HG03575 (cell line): Measurements from ENCODE around the gene WDR83.
"Not testable (repeated sequence)": the region's sequence is repeated elsewhere in the genome, so short reads cannot be mapped to it uniquely, and the experiment has no call there.

Source experiments
- ATAC-seq: cut with Tn5 transposase; IDR thresholded peaks from one replicate; pipeline ENCODE4 v1.9.1; 2021; ENCODE audit not compliant: unreplicated experiment, insufficient number of reproducible peaks, low FRiP score; ENCODE audit errors: extremely low read depth

The WDR83 gene

DNA sequence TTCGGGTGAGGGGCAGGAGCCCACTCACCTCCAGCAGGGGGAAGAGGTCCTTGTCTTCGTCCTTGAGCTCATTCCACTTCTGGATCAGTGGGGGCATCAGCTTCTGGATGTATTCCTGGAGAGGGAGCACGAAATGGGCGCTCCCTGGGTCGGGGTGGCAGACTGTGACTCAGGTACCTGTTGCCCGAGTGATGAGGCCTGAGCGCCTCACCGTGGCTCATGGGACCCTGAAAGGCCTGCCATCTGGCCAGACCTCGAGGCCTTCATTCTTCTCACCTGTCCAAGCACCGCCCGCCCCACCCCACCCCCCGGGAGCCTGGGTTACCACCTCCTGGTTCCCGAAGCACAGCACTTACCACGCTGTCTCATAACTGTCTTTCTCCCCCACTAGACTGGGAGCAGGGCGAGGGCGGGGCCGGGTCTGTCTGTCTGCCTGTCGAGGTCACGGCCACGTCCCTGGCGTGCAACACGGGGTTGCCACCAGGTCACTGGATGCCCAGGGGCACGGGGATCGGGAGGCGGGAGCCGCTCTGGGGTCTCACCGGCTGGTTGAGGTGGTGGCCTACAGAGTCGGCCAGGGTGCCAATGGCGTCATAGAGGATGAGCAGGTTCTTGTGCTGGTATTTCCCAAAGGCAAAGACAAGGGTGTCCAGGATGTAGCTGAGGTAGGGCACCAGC, 39.2 kb downstream of the WDR83 start:
- no peak for ATAC-seq

- no peak for ATAC-seq
These were observed 39.7 kb downstream of the WDR83 start for GRCh38 chr19:12706332-12706718.

GRCh38 chr19:12708641-12709040, 42.0 kb downstream of the WDR83 start:
- ATAC-seq, result no peak

- no peak for ATAC-seq
These were observed 44.6 kb downstream of the WDR83 start for GRCh38 chr19:12711187-12711586.

DNA sequence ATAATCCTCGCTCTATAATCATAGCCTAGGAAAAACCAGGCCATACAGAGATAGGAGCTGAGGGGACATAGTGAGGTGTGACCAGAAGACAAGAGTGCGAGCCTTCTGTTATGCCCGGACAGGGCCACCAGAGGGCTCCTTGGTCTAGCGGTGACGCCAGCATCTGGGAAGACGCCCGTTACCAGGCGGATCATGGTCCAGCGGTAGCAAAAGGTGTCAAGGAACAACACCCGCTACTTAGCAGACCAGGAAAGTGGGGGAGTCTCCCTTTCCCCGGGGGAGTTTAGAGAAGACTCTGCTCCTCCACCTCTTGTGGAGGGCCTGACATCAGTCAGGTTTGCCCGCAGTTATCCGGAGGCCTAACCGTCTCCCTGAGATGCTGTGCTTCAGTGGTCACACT, 45.5 kb downstream of the WDR83 start:
- ATAC-seq, result not testable (repeated sequence)

DNA sequence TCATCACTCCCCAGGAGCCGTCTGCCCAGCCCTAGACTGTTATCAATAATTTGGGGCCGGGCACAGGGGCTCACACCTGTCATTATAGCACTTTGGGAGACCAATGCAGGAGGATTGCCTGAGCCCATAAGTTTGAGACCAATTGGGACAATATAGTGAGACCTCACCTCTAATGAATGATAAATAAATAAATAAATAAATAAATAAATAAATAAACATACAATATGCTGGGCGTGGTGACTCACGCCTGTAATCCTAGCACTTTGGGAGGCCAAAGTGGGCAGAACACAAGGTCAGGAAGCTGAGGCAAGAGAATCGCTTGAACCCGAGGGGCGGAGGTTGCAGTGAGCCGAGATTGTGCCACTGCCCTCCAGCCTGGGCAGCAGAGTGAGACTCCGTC, 46.7 kb downstream of the WDR83 start:
- not testable (repeated sequence) for ATAC-seq

DNA sequence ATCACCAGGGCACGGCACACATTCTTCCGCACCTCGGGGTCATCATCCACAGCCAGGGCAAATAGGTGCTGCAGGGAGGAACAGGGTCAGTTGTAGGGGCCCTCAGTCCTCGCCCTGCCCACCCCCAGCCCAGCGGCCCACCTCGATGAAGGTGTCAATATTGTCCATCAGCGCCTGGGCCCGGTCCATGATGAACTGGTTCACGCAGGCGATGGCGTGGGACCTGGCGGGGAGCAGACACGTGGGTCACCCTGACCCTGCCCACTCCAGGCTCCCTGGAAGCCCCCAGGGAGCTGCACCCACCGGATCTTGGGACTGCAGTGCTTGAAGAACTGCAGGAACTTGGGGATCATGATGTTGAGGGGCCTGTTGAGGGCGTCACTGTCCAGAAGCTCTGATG, 48.5 kb downstream of the WDR83 start:
- no peak for ATAC-seq

DNA sequence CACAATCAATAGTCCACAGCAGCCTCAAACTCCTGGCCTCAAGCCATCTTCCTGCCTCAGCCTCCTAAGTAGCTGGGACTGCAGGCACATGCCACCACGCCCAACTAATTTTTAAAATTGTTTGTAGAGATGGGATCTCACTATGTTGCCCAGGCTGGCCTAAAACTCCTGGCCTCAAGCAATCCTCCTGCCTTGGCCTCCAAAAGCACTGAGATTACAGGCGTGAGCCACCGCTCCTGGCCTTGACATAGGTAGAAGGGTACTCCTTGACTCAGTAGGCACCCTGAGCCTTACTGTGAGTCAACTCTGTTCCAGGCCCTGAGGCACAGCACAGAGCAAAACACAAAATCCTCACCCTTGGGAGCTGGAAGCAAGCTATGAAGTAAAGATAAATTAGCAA, 49.3 kb downstream of the WDR83 start:
- ATAC-seq, result no peak

GRCh38 chr19:12720296-12720695, 53.7 kb downstream of the WDR83 start:
- no peak for ATAC-seq

DNA sequence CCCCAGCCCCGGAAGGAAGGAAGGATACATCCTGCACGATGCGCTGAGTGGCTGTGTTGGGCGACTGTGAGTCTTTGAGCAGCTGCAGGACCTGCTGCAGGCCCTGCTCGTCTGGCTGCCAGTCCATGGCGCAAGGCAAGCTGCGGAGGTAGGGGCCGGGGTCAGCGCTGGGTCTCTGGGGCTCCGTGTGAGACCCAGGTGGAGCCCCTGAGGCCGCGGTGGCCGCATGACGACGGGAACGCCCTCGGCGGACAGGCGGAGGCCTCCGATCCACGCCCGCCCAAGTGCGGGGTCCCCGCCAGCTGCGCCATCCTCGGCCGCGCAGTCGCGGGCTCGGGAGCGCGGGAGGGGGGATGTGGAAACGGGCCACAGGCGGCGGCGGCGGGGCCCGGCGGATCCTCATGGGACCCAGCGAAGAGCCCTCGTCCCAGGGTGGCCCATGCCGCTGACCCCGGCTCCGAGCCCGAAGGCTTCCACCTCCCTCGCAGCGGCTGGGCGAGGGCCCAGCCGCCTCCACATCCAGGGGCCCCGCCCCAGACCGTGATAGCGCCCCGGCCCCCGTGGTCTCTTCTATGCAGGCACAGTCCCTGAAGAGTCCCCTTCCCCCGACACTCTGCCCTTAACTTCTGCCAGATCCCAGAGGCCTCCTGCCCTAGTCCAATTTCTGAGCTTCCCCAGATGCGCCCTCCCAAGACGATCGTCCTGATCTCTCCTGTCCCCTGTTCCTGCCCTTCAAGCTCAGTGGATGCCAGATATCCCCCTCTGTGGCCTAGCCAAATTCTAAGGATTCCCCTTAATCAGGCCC, 54.4 kb downstream of the WDR83 start:
- no peak for ATAC-seq

GRCh38 chr19:12721656-12722565, 55.3 kb downstream of the WDR83 start:
- no peak for ATAC-seq

DNA sequence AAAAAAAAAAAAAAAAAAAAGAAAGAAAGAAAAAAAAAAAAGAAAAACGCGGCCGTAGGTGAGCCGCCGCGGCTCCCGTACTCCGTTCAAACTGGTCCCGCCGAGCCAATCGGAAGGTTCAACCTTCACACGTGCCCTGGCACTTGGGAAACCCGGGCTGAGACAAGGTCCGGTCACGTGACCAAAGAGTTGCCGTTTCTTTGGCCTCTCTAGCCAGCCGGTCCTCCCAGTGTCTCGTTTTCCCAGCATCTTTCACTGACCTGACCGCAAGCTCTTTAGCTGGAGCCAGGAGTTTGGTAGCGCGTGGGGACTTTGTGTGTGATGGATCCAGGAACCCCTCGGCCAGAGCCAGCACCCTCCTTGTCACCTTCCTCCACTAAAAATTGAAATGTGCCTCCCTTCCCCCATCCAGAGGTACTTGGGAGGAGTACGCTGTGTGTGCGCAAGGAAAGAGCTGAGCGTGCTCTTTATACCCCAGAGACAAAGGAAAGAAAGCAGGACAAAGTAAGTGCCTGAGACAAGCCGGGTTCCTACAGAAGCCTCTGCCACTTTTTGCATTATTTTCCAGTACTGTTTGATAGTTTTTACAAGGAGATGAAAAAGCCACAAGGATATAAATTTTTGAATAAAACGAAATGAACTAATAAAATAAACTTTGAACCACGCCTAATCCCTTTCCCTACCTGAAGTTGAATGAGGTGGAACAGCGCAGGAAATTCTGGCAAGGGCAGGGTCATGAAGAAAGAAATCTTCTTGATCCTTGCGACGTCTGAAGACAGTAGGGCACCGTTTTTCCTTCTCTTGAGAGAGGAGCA, 56.2 kb downstream of the WDR83 start:
- peak; percentile 60 for ATAC-seq

DNA sequence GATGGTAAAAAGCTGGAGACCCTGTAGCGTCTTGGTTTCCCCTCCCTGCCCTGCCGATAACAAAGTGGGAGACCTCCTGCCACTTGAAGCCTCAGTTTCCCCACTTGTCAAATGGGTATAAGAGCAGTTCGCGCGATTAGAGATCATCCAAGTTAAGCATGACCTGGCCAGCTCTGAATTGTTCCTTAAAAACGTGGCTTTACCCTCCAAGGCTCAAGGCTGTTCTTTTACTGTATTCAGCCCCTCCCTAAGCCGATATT, 56.7 kb downstream of the WDR83 start:
- no peak for ATAC-seq

GRCh38 chr19:12723641-12724426, 57.2 kb downstream of the WDR83 start, which contains the start of gene TNPO2:
TNPO2 (minus strand) TSS chr19:12723932; CDS start chr19:12720977, 2,955 bp downstream.
- ATAC-seq, result no peak
